IMR-90 (cell line): ENCODE measurements around the gene AK3. TPM values are rescaled to one million over a fixed set of nuclear protein-coding genes. Genes with fewer than 3 reads are reported as not detected.

Experiments
- ATAC-seq: fragments of 200-7000 bp; cut with Tn5 transposase; 2 replicates; pipeline ENCODE4 v1.9.1; 2020; ENCODE audit warnings: low read depth, mild to moderate bottlenecking, moderate library complexity
- BruUV-seq: library from RNA; stranded (reverse); fragments of 400-500 nt; replicated peaks from 2 replicates; lab custom pipeline; 2021; lab: Mats Ljungman, UMichigan
- CTCF ChIA-PET: fragments of 300-600 bp; formaldehyde crosslinking; extraction: SDS; loops from one replicate; lab custom pipeline; 2021; ENCODE audit warnings: antibody characterized with exemption; lab: Yijun Ruan, JAX
- POLR2A ChIA-PET: fragments of 300-600 bp; sonication (Branson Sonifier 250); formaldehyde crosslinking; loops from one replicate; lab custom pipeline; 2022; ENCODE audit warnings: antibody characterized with exemption; ENCODE audit not compliant: unreplicated experiment; lab: Charles Lee
- DNase-seq: peaks from one replicate; pipeline ENCODE4 v3.0.0; 2013
- H2AFZ ChIP-seq: replicated peaks from 2 replicates; pipeline ENCODE3; 2013; ENCODE audit warnings: low read length, mild to moderate bottlenecking; ENCODE audit not compliant: poor library complexity
- H2AK5ac ChIP-seq: 2 replicates; pipeline ENCODE4 v1.6.1; 2013; ENCODE audit warnings: low read depth, low read length, inconsistent platforms
- H2AK9ac ChIP-seq: replicated peaks from 2 replicates; pipeline ENCODE3; 2013; ENCODE audit warnings: mild to moderate bottlenecking, low read depth, low read length, moderate library complexity; ENCODE audit not compliant: poor library complexity
- H2BK120ac ChIP-seq: 2 replicates; pipeline ENCODE4 v1.6.1; 2013; ENCODE audit warnings: low read depth, low read length, inconsistent platforms
- H2BK15ac ChIP-seq: 3 replicates; pipeline ENCODE4 v1.6.1; 2013; ENCODE audit warnings: low read depth, low read length, inconsistent platforms
- H2BK20ac ChIP-seq: 2 replicates; pipeline ENCODE4 v1.6.1; 2013; ENCODE audit warnings: low read depth, mild to moderate bottlenecking, inconsistent platforms, low read length, moderate library complexity
- H2BK5ac ChIP-seq: 2 replicates; pipeline ENCODE4 v1.6.1; 2013; ENCODE audit warnings: mild to moderate bottlenecking, low read depth, low read length, inconsistent platforms; ENCODE audit not compliant: poor library complexity, severe bottlenecking
- H3K14ac ChIP-seq: replicated peaks from 2 replicates; pipeline ENCODE4 v1.6.1; 2013; ENCODE audit warnings: low read depth, low read length, inconsistent platforms
- H3K18ac ChIP-seq: 2 replicates; pipeline ENCODE4 v1.6.1; 2013; ENCODE audit warnings: low read depth, low read length, control low read depth
- H3K23ac ChIP-seq: 2 replicates; pipeline ENCODE4 v1.6.1; 2013; ENCODE audit warnings: low read depth, low read length, inconsistent platforms
- H3K27ac ChIP-seq: 2 replicates; pipeline ENCODE4 v1.5.1; 2013; ENCODE audit warnings: mild to moderate bottlenecking, control low read depth, low read length; ENCODE audit not compliant: insufficient read depth
- H3K27me3 ChIP-seq: 2 replicates; pipeline ENCODE4 v1.6.1; 2013; ENCODE audit warnings: low read length; ENCODE audit not compliant: control insufficient read depth, insufficient read depth
- H3K36me3 ChIP-seq: 2 replicates; pipeline ENCODE4 v1.6.1; 2013; ENCODE audit warnings: low read length, mixed read lengths; ENCODE audit not compliant: control insufficient read depth, insufficient read depth
- H3K4ac ChIP-seq: 2 replicates; pipeline ENCODE4 v1.6.1; 2013; ENCODE audit warnings: low read depth, low read length, inconsistent platforms
- H3K4me1 ChIP-seq: 2 replicates; pipeline ENCODE4 v1.6.1; 2013; ENCODE audit warnings: low read length, mixed read lengths; ENCODE audit not compliant: control insufficient read depth, insufficient read depth
- H3K4me2 ChIP-seq: 2 replicates; pipeline ENCODE4 v1.6.1; 2013; ENCODE audit warnings: low read depth, mild to moderate bottlenecking, control low read depth, low read length, moderate library complexity
- H3K4me3 ChIP-seq: 2 replicates; pipeline ENCODE4 v1.5.1; 2013; ENCODE audit warnings: low read depth, mild to moderate bottlenecking, control low read depth, low read length, moderate library complexity; ENCODE audit not compliant: insufficient read depth
- H3K56ac ChIP-seq: 2 replicates; pipeline ENCODE4 v1.6.1; 2013; ENCODE audit warnings: low read length, inconsistent platforms; ENCODE audit not compliant: insufficient read depth; ENCODE audit errors: extremely low read depth
- H3K79me1 ChIP-seq, 2 experiments: 2 replicates each; pipeline ENCODE4 v1.6.1; 2013; ENCODE audit warnings: low read length in 2 of 2, inconsistent platforms in 1 of 2, low read depth in 1 of 2
- H3K9ac ChIP-seq: 2 replicates; pipeline ENCODE4 v1.6.1; 2013; ENCODE audit warnings: low read depth, low read length, control low read depth
- H3K9me1 ChIP-seq: 2 replicates; pipeline ENCODE4 v1.6.1; 2013; ENCODE audit warnings: low read length, inconsistent platforms; ENCODE audit not compliant: insufficient read depth
- H3K9me3 ChIP-seq: 2 replicates; pipeline ENCODE4 v1.6.1; 2013; ENCODE audit warnings: low read length; ENCODE audit not compliant: control insufficient read depth, insufficient read depth
- H4K20me1 ChIP-seq: 2 replicates; pipeline ENCODE4 v1.6.1; 2013; ENCODE audit warnings: low read length, inconsistent platforms; ENCODE audit not compliant: insufficient read depth
- H4K5ac ChIP-seq: 2 replicates; pipeline ENCODE4 v1.6.1; 2013; ENCODE audit warnings: mild to moderate bottlenecking, low read depth, low read length, control low read depth
- H4K8ac ChIP-seq, 2 experiments: 2 replicates each; pipeline ENCODE4 v1.6.1; 2013; ENCODE audit warnings: low read depth in 2 of 2, low read length in 2 of 2, control low read depth in 1 of 2, inconsistent platforms in 1 of 2
- H4K91ac ChIP-seq: 2 replicates; pipeline ENCODE4 v1.6.1; 2013; ENCODE audit warnings: low read depth, low read length, inconsistent platforms; ENCODE audit not compliant: insufficient read depth
- BHLHE40 ChIP-seq: fragments of 150-350 bp; IDR thresholded peaks from 2 replicates; pipeline ENCODE4 v1.6.1; 2016; ENCODE audit warnings: mild to moderate bottlenecking, low read depth, low read length
- CEBPB ChIP-seq: IDR thresholded peaks from 2 replicates; pipeline ENCODE4 v1.6.1; 2012; ENCODE audit warnings: low read depth, low read length, improper control_type of control experiment
- CHD1 ChIP-seq: IDR thresholded peaks from 2 replicates; pipeline ENCODE4 v1.6.1; 2012; ENCODE audit warnings: low read depth, low read length, improper control_type of control experiment
- FOS ChIP-seq: fragments of 150-350 bp; IDR thresholded peaks from 2 replicates; pipeline ENCODE4 v1.6.1; 2016; ENCODE audit warnings: low read depth, low read length
- MAFK ChIP-seq: IDR thresholded peaks from 2 replicates; pipeline ENCODE4 v1.6.1; 2012; ENCODE audit warnings: low read depth, low read length, improper control_type of control experiment
- MAZ ChIP-seq: IDR thresholded peaks from 2 replicates; pipeline ENCODE4 v1.6.1; 2012; ENCODE audit warnings: low read depth, mild to moderate bottlenecking, low read length, improper control_type of control experiment, moderate library complexity, borderline replicate concordance
- MXI1 ChIP-seq: IDR thresholded peaks from 2 replicates; pipeline ENCODE4 v1.6.1; 2012; ENCODE audit warnings: low read depth, mild to moderate bottlenecking, low read length, moderate library complexity, borderline replicate concordance
- NFE2L2 ChIP-seq: fragments of 150-350 bp; IDR thresholded peaks from 2 replicates; pipeline ENCODE4 v1.6.1; 2016; ENCODE audit warnings: low read depth, mild to moderate bottlenecking, low read length
- POLR2A ChIP-seq: IDR thresholded peaks from 2 replicates; pipeline ENCODE4 v1.6.1; 2012; ENCODE audit warnings: mild to moderate bottlenecking, low read depth, low read length
- RAD21 ChIP-seq: IDR thresholded peaks from 2 replicates; pipeline ENCODE4 v1.6.1; 2012; ENCODE audit warnings: low read length, improper control_type of control experiment
- RCOR1 ChIP-seq: IDR thresholded peaks from 2 replicates; pipeline ENCODE4 v1.6.1; 2012; ENCODE audit warnings: mild to moderate bottlenecking, low read length, improper control_type of control experiment; ENCODE audit not compliant: insufficient replicate concordance
- RFX5 ChIP-seq: IDR thresholded peaks from 2 replicates; pipeline ENCODE4 v1.8.0; 2012; ENCODE audit warnings: low read depth, mild to moderate bottlenecking, low read length, moderate library complexity
- SMC3 ChIP-seq: fragments of 150-350 bp; IDR thresholded peaks from 2 replicates; pipeline ENCODE4 v1.6.1; 2016; ENCODE audit warnings: low read depth, mild to moderate bottlenecking, antibody characterized with exemption, low read length, moderate library complexity
- dilution Hi-C: fragments of 300-500 bp; cut with HindIII; formaldehyde crosslinking; loops from one replicate; pipeline ENCODE4 v1.14.3; 2018; ENCODE audit warnings: low sequenced_read_pairs; ENCODE audit not compliant: unreplicated experiment
- in situ Hi-C: fragments of 300-500 bp; cut with MboI; formaldehyde crosslinking; loops from 3 replicates; pipeline ENCODE4 v1.14.3; 2019; ENCODE audit warnings: low sequenced_read_pairs, inconsistent platforms, mixed read lengths
- intact Hi-C: fragments of 100-400 bp; cut with micrococcal nuclease; formaldehyde crosslinking; loops from 2 replicates; pipeline ENCODE4 v1.10.0; 2022
- polyA plus RNA-seq, 3 experiments: library from polyadenylated mRNA; depleted of rRNA; stranded (reverse); fragments of >200 nt; gene quantifications; 2 replicates each; pipeline ENCODE4 v1.2.3, GENCODE V29; 2012; ENCODE audit warnings: low replicate concordance in 1 of 3
- total RNA-seq: library from RNA; depleted of rRNA; stranded (reverse); fragments of >200 nt; gene quantifications from 2 replicates; pipeline ENCODE4 v1.2.3, GENCODE V29; 2012
- TF ChIP-seq, protein P1 (sequence below): conservative IDR thresholded peaks from 2 replicates; pipeline ENCODE4 v1.5.1; 2012; ENCODE audit warnings: mild to moderate bottlenecking, low read depth, low read length, improper control_type of control experiment
- TF ChIP-seq, protein P2 (sequence below): fragments of 150-350 bp; IDR thresholded peaks from 2 replicates; pipeline ENCODE4 v1.6.1; 2017; ENCODE audit warnings: mild to moderate bottlenecking, antibody characterized with exemption, low read length, low read depth
- TF ChIP-seq, protein P3 (sequence below): fragments of 150-350 bp; IDR thresholded peaks from 2 replicates; pipeline ENCODE4 v1.6.1; 2016; ENCODE audit warnings: low read depth, mild to moderate bottlenecking, low read length, moderate library complexity, borderline replicate concordance

The AK3 gene
- total and polyA plus RNA-seq, 2 of the 4 experiments (the other 2 are of a cell fraction), result 24.7 to 26.2 TPM

DNA sequence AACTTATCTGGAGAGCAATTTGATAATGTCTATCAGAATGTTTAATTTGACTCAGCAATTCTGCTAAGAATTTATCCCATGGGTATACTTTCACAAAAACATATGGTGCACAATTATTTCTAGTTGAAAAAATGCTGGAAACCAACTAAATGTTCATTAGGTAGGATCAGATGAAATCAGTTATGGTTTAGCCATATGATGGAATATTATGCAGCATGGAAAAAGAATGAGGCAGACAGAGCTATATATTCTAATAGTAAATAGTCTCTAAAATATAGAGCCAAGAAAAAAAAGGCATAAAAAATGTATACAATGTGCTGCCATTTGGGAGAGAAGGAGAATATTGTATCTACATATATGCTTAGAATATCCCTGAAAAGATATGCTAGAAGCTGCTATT lies 71.1 kb downstream of the AK3 start:
- H3K9me1 ChIP-seq, result no peaks in the 10 kb centered on the region
- DNase-seq (no peak), ATAC-seq (no peak)
- no peak overlapping the region for H2AK9ac ChIP-seq
- H4K5ac ChIP-seq, result no peak overlapping the region
- ChIA-PET POLR2A (no interaction called here), CTCF (interaction anchor here (0.9 kb wide), 1 partner anchor 10 kb away, joined by 3 read pairs; the partner anchor contains the start of gene CDC37L1)
- H2BK5ac ChIP-seq, result no peak overlapping the region
- intact Hi-C loops (loop anchor here (10.0 kb wide), 1 partner anchor 355 kb away; no protein-coding TSS in a partner anchor), in situ Hi-C loops (no loop called here), dilution Hi-C loops (no loop called here)
- H3K9ac ChIP-seq, result no peak overlapping the region
- H3K4me1 ChIP-seq, result no peaks in the 10 kb centered on the region; the same call in 1 of the 2 replicates
- H2AFZ ChIP-seq, result no peak overlapping the region
- H2BK20ac ChIP-seq, result no peak overlapping the region
- H3K79me1 ChIP-seq, result no peaks in the 10 kb centered on the region
- no peak overlapping the region for H2BK120ac ChIP-seq
- H4K20me1 ChIP-seq, result no peaks in the 10 kb centered on the region
- no peak overlapping the region for H4K91ac ChIP-seq
- no peak overlapping the region for H3K18ac ChIP-seq
- H3K9me3 ChIP-seq, result no peaks in the 10 kb centered on the region
- TF ChIP-seq CHD1, result no peak
- TF ChIP-seq CEBPB, result no peak
- TF ChIP-seq MAFK, result no peak
- TF ChIP-seq MXI1, result no peak
- TF ChIP-seq BHLHE40, result no peak
- TF ChIP-seq POLR2A, result no peak
- TF ChIP-seq, protein P1, sequence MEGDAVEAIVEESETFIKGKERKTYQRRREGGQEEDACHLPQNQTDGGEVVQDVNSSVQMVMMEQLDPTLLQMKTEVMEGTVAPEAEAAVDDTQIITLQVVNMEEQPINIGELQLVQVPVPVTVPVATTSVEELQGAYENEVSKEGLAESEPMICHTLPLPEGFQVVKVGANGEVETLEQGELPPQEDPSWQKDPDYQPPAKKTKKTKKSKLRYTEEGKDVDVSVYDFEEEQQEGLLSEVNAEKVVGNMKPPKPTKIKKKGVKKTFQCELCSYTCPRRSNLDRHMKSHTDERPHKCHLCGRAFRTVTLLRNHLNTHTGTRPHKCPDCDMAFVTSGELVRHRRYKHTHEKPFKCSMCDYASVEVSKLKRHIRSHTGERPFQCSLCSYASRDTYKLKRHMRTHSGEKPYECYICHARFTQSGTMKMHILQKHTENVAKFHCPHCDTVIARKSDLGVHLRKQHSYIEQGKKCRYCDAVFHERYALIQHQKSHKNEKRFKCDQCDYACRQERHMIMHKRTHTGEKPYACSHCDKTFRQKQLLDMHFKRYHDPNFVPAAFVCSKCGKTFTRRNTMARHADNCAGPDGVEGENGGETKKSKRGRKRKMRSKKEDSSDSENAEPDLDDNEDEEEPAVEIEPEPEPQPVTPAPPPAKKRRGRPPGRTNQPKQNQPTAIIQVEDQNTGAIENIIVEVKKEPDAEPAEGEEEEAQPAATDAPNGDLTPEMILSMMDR, result no peak
- TF ChIP-seq MAZ, result no peak
- TF ChIP-seq NFE2L2, result no peak
- no peak for TF ChIP-seq RFX5
- TF ChIP-seq, protein P2, sequence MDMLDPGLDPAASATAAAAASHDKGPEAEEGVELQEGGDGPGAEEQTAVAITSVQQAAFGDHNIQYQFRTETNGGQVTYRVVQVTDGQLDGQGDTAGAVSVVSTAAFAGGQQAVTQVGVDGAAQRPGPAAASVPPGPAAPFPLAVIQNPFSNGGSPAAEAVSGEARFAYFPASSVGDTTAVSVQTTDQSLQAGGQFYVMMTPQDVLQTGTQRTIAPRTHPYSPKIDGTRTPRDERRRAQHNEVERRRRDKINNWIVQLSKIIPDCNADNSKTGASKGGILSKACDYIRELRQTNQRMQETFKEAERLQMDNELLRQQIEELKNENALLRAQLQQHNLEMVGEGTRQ, result no peak
- TF ChIP-seq SMC3, result no peak
- TF ChIP-seq, protein P3, sequence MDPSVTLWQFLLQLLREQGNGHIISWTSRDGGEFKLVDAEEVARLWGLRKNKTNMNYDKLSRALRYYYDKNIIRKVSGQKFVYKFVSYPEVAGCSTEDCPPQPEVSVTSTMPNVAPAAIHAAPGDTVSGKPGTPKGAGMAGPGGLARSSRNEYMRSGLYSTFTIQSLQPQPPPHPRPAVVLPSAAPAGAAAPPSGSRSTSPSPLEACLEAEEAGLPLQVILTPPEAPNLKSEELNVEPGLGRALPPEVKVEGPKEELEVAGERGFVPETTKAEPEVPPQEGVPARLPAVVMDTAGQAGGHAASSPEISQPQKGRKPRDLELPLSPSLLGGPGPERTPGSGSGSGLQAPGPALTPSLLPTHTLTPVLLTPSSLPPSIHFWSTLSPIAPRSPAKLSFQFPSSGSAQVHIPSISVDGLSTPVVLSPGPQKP, result no peak
- TF ChIP-seq FOS, result no peak
- TF ChIP-seq RCOR1, result no peak
- TF ChIP-seq RAD21, result no peak
- H3K56ac ChIP-seq, result no peak overlapping the region
- H3K4ac ChIP-seq, result no peak overlapping the region
- H3K27ac ChIP-seq, result no peak overlapping the region
- no peak overlapping the region for H3K14ac ChIP-seq
- no peak overlapping the region for H3K4me2 ChIP-seq
- no peak overlapping the region for H4K8ac ChIP-seq
- no peaks in the 10 kb centered on the region; the same call in 1 of the 2 replicates for H3K27me3 ChIP-seq
- H3K4me3 ChIP-seq, result no peak overlapping the region
- H2AK5ac ChIP-seq, result no peak overlapping the region
- no peaks in the 10 kb centered on the region for H3K36me3 ChIP-seq
- no peak overlapping the region for H2BK15ac ChIP-seq
- no TSS peak for BruUV-seq
- no peak overlapping the region for H3K23ac ChIP-seq
